ENCODE results near the gene TLL2. TPM values are rescaled to one million over a fixed set of nuclear protein-coding genes. Genes with fewer than 3 reads are reported as not detected.

The TLL2 gene
- total and polyA plus RNA-seq, 8 donors, result 0.09 to 0.69 (median 0.29) TPM

- Histone ChIP-seq H3K27ac (no peak overlapping the region), H3K27me3 (no peaks in the 10 kb centered on the region), H3K36me3 (peaks cover 0 to 52% of the 10 kb centered on the region in 2 donors), H3K4me3 (no peak overlapping the region), H3K4me1 (no peaks in the 10 kb centered on the region), H3K9me3 (no peaks in the 10 kb centered on the region)
- TF ChIP-seq CTCF (IDR thresholded peaks at IDR 0.05), result no peak
- intact Hi-C loops (cut with DNase I), result no loop called here
- ATAC-seq (no peak), DNase-seq (no peak)
Observed at GRCh38 chr10:96536129-96536528, 22.4 kb upstream of the TLL2 start.

DNA sequence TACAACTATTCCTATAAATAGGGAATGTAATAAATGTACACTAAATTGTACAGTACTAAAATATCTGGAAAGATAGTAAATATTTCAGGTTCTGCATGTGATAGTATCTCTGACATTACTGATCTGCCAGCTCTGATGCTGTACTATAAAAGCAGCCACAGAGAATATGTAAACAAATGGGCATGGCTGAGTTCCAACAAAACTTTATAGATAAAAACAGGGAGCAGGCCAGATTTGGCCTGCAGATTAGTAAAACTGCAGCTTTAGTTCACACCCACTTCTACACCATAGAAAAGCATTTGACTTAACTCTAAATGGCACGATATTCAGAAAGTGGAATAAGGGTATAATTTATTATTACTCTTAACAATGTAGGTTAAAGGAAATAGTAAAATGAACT, 18.8 kb upstream of the TLL2 start:
- Histone ChIP-seq H3K27ac (no peak overlapping the region), H3K36me3 (peaks cover 0 to 61% of the 10 kb centered on the region in 2 donors), H3K4me1 (no peaks in the 10 kb centered on the region), H3K9me3 (no peaks in the 10 kb centered on the region), H3K4me3 (no peak overlapping the region), H3K27me3 (no peaks in the 10 kb centered on the region)
- TF ChIP-seq CTCF (IDR thresholded peaks at IDR 0.05), result no peak
- ATAC-seq (no peak), DNase-seq (no peak)
- intact Hi-C loops (cut with DNase I), result no loop called here

DNA sequence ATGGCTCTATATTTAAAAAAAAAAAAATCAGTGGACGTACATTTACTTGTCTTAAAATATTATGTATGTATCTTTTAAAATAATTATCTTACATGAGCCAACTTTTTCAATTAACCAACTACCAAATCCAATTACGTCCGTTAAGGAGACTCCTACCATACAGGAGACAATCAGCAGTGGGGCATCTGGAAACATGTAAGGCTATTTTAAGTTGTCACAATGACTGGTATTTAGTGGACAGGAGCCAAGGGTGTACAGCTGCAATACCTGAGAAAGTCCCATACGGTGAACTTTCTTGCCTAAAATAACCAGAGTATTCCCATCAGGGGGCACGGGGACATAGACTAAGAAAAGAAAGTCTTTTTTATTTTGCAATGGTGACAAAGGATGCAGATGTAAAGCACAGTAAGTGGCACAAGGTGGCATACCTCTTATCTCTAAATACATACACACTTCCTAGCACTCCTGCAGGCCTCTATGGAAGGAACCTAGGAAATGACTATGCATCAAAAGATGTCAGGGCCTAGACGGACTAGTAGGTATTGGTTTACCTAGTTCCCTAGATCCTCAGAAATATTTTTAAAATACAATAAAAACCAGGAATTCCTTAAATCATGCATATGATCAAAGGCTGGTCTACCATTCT, 16.0 kb upstream of the TLL2 start:
- Histone ChIP-seq H3K4me3 (no peak overlapping the region), H3K4me1 (no peaks in the 10 kb centered on the region), H3K36me3 (peaks cover 0 to 86% of the 10 kb centered on the region in 2 donors), H3K27ac (no peak overlapping the region), H3K9me3 (no peaks in the 10 kb centered on the region), H3K27me3 (no peaks in the 10 kb centered on the region)
- intact Hi-C loops (cut with DNase I), result no loop called here
- no peak for TF ChIP-seq CTCF (IDR thresholded peaks at IDR 0.05)
- DNase-seq (no peak), ATAC-seq (no peak)

DNA sequence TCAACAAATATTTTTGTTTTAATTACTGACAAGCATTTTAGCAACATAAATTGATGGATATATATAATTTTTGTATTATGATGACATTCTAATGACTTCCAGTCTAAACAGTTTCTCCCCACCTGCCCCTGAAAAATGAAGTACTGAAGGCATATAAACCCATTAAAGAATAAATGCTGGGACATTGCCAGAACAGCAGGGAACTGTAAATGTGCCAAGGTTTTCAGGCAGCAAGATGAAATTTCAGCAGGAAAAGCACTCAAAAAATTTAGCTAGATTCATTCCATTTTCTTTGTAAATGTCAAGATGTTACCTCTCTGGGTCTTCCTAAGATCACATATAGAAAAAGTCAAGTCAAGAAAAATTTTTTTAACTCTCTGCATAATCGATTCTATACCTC, 11.0 kb upstream of the TLL2 start:
- H3K27me3 ChIP-seq, result no peaks in the 10 kb centered on the region
- peaks cover 0 to 85% of the 10 kb centered on the region in 2 donors for H3K36me3 ChIP-seq
- no peak for TF ChIP-seq CTCF (IDR thresholded peaks at IDR 0.05)
- ATAC-seq (no peak), DNase-seq (no peak)
- H3K9me3 ChIP-seq, result no peaks in the 10 kb centered on the region
- no peak overlapping the region for H3K27ac ChIP-seq
- no peaks in the 10 kb centered on the region for H3K4me1 ChIP-seq
- intact Hi-C loops (cut with DNase I), result no loop called here
- H3K4me3 ChIP-seq, result no peak overlapping the region

DNA sequence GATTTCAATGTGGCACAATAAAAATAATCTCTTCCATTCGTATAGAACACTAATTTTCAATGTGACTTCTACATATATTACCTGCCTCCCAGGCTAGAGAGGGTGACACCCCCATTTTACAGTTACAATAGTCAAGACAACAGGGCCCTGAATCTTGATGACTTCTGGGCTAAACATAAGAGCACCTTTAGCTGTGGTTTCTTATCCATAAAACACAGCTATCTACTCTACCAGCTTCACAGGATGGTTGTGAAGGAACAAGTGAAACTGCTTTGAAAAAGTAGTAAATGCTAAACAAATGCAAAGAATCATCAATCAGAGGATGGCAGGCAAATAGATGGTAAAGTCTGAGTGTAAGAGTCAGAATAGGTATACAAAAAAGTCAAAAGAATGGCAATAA, 3.6 kb upstream of the TLL2 start:
- intact Hi-C loops (cut with DNase I), result no loop called here
- ATAC-seq, result no peak
- peaks cover 0 to 36% of the 10 kb centered on the region in 2 donors for H3K36me3 ChIP-seq
- no peaks in the 10 kb centered on the region for H3K9me3 ChIP-seq
- no peak for TF ChIP-seq CTCF (IDR thresholded peaks at IDR 0.05)
- no peak overlapping the region for H3K4me3 ChIP-seq
- DNase-seq, result no peak
- peaks cover 18 to 26% of the 10 kb centered on the region in 2 donors for H3K4me1 ChIP-seq
- H3K27me3 ChIP-seq, result peaks cover 18 to 44% of the 10 kb centered on the region in 2 donors
- no peak overlapping the region for H3K27ac ChIP-seq

Measured in left lung (tissue), 10 donors.